NCI-H345 (cell line): ENCODE measurements around the gene ARG2.

ENCODE experiments used
- DNase-seq: peaks from one replicate; lab custom pipeline; 2025; lab: John Stamatoyannopoulos, UW

Gene ARG2

DNA sequence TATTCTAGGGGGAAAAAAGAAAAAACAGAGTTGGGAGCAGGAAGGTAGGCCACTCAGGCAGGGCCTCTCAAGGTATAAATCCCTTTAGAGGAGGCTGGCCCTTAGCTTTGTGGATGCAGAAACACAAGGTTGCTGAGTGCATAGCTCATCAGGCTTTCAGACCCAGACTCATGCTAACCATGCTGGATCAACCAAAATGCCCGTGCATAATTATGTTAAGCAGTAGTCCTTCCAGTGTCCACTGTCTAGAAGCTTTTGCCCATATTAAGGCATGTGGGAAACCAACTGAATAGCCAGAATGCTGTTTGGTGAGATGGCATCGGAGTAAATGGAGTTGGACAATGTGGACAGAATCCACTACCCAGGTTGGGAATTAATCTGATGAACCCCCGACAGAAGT is 18.9 kb downstream of the ARG2 start:
- DNase-seq: no peak

DNA sequence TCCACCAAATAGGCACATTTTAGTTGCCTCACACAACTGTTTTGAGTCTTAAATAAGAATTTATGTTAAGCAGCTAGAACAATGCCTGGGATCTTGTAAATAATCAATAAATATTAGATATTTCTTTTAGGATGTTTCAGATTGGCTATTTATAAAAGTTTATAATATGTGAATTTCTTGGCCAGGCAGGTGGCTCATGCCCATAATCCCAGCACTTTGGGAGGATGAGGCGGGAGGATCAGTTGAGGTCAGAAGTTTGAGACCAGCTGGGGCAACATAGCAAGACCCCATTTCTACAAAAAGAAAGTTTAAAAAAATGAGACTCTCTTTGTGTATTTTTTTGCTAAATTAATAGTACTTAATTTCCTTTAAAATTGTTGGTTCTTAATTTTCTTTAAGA is 21.8 kb downstream of the ARG2 start:
- no peak for DNase-seq

DNA sequence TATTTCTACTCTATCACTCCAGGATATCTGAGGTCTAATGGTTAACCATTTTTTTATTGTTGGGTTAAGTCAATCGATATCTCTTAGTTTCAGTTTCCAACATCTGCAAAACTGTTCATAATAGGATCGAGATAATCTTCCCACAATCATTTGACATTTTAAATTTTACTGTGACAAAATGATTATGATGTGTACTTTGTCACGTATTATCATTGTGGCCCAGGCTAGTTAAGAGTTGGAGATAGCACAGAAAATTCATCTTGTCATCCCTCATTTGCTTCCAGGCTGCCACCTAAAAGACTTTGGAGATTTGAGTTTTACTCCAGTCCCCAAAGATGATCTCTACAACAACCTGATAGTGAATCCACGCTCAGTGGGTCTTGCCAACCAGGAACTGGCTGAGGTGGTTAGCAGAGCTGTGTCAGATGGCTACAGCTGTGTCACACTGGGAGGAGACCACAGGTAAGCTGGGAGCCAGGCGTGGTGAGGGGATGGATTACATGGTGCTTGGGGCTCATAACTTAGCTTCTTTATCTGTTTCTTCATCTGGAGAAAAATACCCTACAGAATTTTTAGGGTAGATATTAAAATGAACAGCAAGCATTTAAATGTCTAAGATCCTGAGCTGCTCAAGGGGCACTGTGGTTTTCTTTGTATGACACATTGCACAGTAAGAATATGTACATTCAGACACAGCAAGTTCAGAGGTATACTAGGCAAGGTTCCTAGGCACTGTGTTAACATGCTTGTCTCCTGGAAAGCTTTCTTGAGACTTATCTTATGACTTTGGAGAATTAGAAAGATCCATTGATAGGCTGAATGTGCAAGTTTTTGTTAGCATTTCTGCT is 22.4 kb downstream of the ARG2 start:
- no peak for DNase-seq

DNA sequence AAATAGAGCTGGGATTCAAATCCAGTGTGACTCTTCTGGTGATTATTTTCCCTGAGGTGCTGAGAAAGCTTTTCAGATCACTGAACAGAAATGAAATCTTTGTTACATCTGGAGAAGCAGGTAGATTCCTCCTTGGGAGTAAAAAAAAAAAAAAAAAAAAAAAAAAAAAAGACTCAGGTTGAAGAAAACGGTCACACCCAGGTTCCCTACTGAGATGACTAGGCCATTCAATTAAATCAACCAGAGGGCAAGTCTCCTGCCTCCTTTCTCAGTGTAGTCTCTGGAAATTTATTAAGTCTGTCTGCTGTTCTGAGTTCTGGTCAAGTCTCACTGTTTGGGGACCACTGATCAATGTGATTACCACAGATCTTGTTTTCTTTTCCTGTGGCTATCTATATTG is 24.0 kb downstream of the ARG2 start:
- no peak for DNase-seq

DNA sequence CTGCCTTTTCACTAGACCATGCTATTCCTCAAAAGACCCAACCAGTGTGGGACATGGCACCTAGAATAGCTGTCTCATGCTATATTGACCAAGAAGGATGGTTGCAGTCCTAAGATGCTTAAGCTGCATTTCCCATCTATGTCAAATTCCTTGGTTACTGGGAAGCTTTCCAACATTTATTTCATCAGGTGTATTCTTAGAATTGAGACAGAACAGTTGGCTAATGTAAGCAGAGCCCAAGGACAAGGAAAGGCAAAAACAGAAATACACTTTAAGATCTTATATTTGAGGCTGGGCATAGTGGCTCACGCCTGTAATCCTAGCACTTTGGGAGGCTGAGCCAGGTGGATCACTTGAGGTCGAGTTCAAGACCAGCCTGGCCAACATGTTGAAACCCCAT is 24.7 kb downstream of the ARG2 start:
- DNase-seq: no peak

DNA sequence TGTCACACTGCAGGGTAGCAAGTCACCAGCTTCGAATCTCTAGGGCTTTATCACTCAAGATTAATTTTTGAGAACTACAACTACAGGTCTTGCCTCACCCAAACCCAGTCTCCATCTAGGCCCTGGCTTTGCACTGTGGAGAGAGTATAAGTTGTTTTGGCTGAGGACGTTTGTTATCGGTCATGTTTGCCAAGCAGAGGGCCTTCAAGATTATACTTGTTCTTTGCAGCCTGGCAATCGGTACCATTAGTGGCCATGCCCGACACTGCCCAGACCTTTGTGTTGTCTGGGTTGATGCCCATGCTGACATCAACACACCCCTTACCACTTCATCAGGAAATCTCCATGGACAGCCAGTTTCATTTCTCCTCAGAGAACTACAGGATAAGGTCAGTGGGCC is 25.7 kb downstream of the ARG2 start:
- DNase-seq: no peak

DNA sequence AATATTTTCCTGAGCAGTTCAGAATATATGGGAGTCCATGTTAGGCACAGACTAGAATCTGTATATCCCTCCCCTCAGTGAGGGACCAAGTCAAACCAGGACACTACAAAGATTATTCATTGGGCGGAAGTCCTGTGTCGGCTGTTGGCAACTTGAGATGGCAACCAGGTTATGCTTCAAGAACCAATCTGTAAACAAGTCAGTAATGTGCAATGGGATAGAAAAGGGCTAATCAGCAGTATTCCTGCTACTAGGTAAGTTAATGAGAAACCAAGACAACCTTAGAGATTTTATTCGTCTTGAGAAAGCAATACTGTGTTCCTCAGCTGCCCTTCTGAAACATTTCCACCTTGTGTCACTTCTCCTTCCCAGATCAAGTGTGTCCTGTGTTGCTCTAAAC is 26.4 kb downstream of the ARG2 start:
- no peak for DNase-seq

DNA sequence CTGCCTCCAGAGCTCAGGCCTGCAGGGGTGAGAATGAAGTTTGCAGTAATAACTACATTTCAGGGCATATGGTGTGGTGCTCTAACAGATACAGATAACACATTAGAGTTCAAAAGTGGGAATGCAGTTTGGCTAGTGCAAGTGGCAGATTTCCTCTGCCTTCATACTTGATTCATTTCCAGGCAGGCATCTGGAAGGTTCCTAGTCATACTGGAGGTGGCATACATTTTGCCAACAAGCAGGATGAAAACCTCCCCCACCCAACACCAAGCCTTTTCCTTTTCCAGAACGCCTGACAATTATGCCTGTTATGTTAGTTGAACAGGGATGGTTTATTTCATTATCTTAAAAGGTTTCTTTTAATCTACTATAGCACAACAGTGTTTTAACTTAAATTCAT is 30.4 kb downstream of the ARG2 start:
- DNase-seq: no peak

DNA sequence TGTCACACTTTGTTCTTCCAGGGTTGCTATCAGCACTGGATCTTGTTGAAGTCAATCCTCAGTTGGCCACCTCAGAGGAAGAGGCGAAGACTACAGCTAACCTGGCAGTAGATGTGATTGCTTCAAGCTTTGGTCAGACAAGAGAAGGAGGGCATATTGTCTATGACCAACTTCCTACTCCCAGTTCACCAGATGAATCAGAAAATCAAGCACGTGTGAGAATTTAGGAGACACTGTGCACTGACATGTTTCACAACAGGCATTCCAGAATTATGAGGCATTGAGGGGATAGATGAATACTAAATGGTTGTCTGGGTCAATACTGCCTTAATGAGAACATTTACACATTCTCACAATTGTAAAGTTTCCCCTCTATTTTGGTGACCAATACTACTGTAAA is 31.0 kb downstream of the ARG2 start:
- no peak for DNase-seq

DNA sequence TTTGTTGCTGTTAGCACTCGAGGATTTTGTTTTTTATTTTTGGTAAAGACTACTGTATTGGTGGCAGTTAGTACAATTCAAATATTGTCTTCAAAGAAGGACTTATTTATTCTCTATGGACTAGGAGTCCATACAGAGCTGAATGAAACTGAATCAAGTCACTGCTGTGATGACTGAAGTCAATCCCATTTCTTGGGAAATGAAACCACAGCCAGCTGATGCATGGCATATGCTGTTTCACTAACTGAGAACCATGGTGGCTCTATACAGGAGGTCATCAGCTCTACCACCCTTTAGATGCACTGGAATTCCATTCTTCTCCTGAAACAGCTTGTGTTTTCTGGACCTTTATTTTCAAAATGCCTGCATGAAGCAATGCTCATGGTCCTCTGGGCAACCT is 32.5 kb downstream of the ARG2 start:
- DNase-seq: no peak

DNA sequence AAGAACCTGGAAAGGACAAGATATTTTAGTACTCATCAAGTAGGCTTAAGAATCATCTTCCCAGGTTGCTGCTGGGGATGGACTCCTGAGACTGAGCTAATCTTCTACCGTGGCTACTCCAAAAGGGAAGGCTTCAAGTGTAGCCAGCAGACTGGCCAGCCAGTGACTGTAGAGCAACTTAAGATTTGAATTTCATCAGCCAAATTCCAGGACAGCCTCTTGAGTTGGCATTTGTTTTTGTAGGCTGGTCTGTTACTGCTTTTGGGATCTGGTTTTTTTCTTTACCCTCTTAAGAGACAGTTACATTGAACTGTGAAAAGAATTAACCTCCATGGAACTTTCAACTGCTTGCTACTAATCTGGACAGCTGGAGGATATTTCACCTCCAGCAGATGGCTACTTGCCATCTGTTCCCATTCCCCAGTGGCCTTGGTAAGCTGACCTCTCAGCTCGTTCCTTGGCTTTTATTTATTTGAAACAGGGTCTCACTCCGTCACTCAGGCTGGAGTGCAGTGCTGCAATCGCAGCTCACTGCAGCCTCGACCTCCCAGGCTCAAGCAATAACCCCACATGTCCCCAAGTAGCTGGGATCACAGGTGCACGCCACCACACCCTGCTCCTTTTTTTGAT is 34.0 kb downstream of the ARG2 start:
- DNase-seq: no peak

DNA sequence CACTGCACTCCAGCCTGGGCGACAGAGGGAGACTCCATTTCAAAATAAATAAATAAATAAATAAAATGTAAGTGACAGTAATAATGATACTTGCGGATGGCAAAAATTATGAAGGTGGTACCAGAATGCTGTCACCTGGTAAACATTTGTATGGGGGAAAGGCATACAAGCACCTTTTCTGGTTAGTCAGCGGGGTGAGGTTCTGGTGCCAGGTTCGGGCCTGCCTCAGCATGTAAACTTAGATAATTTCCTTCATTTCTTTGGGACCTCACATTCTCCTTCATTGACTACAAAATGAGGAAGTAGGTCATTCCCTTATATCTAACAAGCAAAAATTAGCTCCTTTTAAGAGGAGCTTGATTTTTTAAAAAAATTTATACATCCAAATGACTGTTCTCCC is 43.9 kb downstream of the ARG2 start:
- DNase-seq: no peak

DNA sequence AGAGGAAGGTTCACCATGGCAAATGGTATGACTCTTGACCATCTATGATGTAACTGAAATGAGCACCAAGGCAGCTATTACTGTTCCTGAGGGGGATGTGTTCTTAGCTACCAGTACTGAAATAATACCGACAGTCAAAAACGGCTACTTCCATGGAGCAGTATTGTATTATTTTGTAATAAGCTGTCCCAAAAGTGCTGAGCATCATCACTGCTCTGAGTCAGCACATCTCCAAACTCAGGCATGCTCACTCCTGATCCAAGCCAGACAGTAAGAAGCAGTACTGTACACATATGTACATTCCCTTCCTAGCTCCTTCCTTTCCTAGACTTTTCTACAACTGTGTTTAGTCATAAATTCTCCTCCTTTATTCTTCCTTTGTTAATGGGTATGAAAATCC is 46.1 kb downstream of the ARG2 start:
- no peak for DNase-seq

DNA sequence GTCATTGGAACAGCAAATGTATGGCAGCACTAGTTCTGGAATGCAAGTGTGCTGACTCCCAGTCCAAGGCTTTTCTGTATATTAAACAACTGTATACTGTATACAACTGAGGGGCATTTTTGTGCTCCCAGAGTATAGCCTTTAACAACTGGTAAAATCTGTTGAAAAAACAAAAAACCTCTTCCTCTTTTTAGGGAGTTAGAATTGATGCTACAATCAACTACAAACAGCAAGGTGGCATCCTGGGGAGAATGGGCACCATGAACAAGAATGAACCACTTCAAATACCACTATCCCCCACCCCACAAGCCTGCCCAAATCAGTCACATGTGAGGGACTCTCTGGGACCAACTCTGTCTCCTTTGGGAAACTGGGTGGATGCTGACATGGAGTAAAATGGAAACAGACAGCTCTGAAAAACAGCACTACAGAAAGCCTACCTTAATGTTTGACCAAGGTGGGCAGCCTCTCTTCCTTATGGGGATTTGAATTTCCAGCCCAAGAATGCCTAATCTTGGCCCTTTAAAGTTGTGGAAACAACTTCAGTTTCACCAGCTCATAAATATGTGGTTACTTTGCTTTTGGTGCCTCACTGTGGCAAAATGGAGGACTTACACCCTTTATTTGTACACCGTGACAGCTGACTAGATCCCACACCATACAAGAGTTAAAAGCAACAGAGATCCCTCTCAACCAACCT is 47.2 kb downstream of the ARG2 start:
- DNase-seq: peak; percentile 10

DNA sequence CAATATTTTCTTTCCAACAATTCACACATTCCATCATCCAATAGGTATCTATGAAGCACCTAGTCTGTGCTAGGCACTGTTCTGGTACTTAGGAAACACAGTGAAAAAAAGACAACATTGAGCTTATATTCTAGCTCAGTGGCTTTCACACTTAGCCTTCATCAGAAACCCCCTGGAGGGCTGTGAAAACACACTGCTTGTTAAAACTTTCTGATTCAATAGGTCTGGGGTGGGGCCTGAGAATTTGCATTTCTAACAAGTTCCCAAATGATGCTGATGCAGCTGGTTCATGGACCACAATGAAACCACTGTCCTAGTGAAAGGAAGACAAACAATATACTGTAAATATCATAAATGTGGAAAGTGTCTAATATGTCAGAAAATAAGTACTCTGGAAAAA is 48.8 kb downstream of the ARG2 start:
- DNase-seq: no peak

DNA sequence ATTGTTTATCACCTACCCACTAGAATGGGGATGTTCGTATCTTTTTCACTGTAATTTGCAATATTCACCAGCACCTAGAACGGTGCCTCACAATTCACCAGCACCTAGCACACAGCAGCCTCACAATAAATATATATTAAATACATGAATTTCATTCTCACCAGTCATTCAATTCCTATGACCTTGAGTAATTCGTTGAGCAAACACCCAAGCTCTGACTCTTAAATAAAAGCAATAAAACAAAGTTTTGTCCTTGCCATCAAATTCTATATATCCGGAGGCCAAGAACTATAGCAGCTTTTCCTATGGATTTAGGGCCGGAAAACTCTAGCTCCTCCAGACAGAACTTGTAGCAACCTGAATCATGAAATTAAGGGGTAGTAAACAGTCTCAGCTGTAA is 53.7 kb downstream of the ARG2 start:
- DNase-seq: no peak

DNA sequence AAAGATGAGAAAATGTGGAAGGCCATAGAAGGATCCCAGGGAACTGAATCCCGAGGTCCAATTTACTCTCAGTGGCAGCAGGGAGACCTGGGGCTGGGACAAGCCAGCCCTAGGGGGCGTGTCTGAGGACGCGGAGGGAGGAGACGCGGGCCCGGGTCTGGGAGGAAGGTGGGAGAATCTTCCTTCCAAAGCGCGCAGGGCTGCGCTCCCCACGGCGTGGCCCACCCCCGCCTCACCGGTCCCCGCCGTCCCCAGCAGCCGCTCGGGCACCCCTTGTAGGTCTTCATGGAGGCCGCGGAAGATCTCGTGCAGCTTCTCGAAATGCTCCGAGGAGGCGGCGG is 54.4 kb downstream of the ARG2 start:
- DNase-seq: peak; percentile 78

DNA sequence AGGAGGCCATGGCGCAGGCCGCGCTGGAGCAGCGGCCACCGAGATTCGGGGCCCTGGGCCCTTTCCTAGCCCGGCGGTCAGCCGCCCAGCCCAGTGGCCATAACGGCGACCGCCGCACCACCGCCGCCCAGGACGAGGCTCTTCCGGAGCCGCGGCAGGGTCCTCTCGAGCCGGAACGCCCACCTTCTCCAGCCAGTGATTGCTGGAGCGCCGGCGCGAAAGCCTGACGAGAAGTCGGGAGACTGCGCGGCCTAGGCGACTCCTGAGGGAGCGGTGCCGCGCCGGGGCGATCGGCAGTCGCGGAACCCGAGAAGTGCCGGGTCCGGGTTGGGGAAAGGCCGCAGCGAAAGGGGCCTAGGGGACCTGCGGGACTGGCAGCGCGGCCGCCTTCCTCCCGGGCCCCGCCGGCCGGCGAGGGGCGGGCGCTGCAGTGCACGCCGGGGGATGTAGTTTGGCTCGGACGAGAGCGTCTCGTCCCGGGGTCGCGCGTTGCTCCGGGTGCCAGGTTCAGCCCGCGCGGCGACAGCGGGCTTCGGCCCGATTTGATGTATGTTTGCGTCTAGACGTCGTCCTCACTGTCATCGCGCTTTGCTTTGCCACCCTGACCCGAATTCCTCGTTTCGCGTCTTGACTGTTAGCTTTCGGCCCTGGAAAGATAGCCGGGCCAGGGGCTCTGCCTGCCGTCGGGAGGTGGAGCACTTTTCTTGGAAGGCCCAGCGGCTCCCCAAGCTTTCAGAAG is 54.9 kb downstream of the ARG2 start, which contains the start of gene VTI1B:
TSS of gene VTI1B (minus strand) at position 153 of the 739 bp plus-strand sequence. CDS start at position 10, 143 bp downstream.
- peak; percentile 73 for DNase-seq

DNA sequence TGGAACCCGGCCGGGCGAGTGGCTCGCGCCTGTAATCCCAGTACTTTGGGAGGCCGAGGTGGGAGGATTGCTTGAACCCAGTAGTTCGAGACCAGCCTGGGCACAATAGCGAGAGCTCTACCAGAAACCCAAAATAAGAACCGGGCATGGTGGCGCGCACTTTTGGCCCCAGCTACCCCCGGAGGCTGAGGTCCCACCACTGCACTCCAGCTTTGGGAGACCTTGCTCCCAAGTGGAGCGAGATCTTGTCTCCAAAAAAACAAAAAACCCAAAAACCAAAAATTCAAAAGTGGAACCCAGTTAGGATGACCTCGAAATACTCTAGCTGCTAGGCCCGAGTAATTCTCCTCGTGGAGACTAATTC is 55.5 kb downstream of the ARG2 start:
- DNase-seq: no peak

DNA sequence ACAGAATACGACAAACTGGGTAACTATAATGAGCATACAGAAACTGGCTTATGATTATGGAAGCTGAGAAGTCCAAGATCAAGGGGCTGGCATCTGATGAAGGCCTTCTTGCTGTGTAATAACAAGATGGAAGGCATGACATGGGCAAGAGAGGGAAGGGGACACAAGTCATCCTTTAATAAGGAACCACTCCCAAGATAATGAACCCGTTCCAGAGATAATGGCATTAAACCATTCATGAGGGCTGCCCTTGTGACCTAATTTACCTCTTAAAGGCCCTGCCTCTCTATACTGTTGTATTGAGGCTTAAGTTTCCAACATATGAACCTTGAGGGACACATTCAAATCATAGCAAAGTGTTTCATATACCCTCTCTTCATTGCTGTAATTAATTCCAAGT is 59.3 kb downstream of the ARG2 start:
- no peak for DNase-seq

DNA sequence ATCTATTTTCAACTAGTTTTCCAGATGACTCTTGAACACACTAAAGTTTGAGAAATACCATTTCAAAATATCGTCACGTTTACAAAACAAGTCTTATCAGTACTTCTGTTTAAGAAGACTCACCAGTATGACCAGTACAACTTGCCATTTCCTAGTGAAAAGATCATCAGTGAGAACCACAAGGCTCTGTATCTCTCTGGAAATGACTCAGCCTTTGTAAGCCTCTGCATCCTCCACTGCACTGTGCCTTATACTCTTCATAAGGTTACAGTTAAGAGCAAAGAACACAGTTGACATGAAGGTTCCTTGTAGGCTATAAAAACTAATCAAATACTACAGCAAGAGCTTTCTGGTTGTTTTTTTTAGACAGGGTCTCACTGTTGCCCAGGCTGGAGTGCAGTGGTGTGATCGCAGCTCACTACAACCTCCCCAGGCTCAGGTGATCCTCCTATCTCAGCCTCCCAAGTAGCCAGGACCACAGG is 60.4 kb downstream of the ARG2 start:
- DNase-seq: no peak

DNA sequence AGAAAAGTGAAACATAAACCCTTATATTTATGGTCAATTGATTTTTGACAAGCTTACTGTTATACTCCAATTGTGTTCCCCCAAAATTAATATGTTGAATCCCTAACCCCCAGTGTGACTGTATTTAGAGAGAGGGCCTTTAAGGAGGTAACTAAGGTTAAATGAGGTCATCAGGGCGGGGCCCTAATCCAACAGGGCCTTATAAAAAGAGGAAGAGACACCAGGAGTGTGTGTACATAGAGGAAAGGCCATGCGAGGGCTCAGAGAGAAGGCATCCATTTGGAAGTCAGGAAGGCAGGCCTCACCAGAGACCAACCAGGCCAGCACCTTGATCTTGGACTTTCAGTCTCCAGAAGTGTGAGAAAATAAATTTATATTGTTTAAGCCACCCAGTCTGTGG is 61.2 kb downstream of the ARG2 start:
- no peak for DNase-seq
